Naive thymus-derived CD4-positive, alpha-beta T cell (primary cell): ENCODE data around the gene SCN2A. TPM values are rescaled to one million over a fixed set of nuclear protein-coding genes. Genes with fewer than 3 reads are reported as not detected.
A peak's percentile ranks its signal among the peaks of the same experiment; 100 is the strongest.

Experiments
- ATAC-seq: fragments of 150-1000 bp; cut with Tn5 transposase; 2 replicates; pipeline ENCODE4 v1.10.0; 2021; ENCODE audit warnings: mild to moderate bottlenecking, moderate library complexity
- CTCF ChIA-PET: fragments of 350-600 bp; sonication (Branson Sonifier 250); formaldehyde crosslinking; loops from one replicate; lab custom pipeline; 2021; ENCODE audit warnings: antibody characterized with exemption; lab: Charles Lee
- POLR2A ChIA-PET: fragments of 350-600 bp; sonication (Branson Sonifier 250); formaldehyde crosslinking; loops from one replicate; lab custom pipeline; 2021; ENCODE audit warnings: antibody characterized with exemption, inconsistent platforms; lab: Charles Lee
- DNase-seq, 9 donors: peaks; one replicate each; pipeline versions ENCODE4 v3.0.0 to v3.0.0-alpha.2; 2020 to 2022; ENCODE audit warnings: mixed read lengths in 1 of 9
- H3K27ac ChIP-seq: one replicate; pipeline ENCODE4 v1.7.0; 2013; ENCODE audit warnings: mild to moderate bottlenecking, low read depth, low read length, moderate library complexity
- H3K27me3 ChIP-seq, 2 donors: one replicate each; pipeline ENCODE4 v1.7.0; 2013; ENCODE audit warnings: low read length in 2 of 2, mild to moderate bottlenecking in 2 of 2, moderate library complexity in 2 of 2; ENCODE audit not compliant: control insufficient read depth in 2 of 2, insufficient read depth in 2 of 2
- H3K36me3 ChIP-seq, 3 experiments: 1 replicate in 2 of 3; 2 replicates in 1 of 3; pipeline ENCODE4 v1.7.0; 2013; ENCODE audit warnings: low read length in 3 of 3, mild to moderate bottlenecking in 3 of 3, moderate library complexity in 1 of 3; ENCODE audit not compliant: insufficient read depth in 3 of 3, control insufficient read depth in 2 of 3
- H3K4me1 ChIP-seq, 2 donors: one replicate each; pipeline ENCODE4 v1.7.0; 2013; ENCODE audit warnings: low read length in 2 of 2, mild to moderate bottlenecking in 2 of 2, moderate library complexity in 1 of 2; ENCODE audit not compliant: control insufficient read depth in 2 of 2, insufficient read depth in 2 of 2
- H3K4me3 ChIP-seq: 2 replicates; pipeline ENCODE4 v1.7.0; 2013; ENCODE audit warnings: mild to moderate bottlenecking, low read length
- H3K9me3 ChIP-seq, 3 experiments: 1 replicate in 2 of 3; 2 replicates in 1 of 3; pipeline ENCODE4 v1.7.0; 2013; ENCODE audit warnings: low read length in 3 of 3; ENCODE audit not compliant: control insufficient read depth in 2 of 3
- H3K27ac Mint-ChIP-seq, 9 donors: one replicate each; pipeline ENCODE4 v1.8.0; 2020 to 2022; ENCODE audit warnings: mixed read lengths in 9 of 9, mild to moderate bottlenecking in 8 of 9, moderate library complexity in 5 of 9, inconsistent platforms in 2 of 9
- H3K27me3 Mint-ChIP-seq, 5 donors: one replicate each; pipeline ENCODE4 v1.8.0; 2021 to 2022; ENCODE audit warnings: mixed read lengths in 5 of 5, mild to moderate bottlenecking in 1 of 5
- H3K36me3 Mint-ChIP-seq, 5 donors: one replicate each; pipeline ENCODE4 v1.8.0; 2020 to 2022; ENCODE audit warnings: mixed read lengths in 5 of 5, mild to moderate bottlenecking in 3 of 5, inconsistent platforms in 1 of 5
- H3K4me1 Mint-ChIP-seq, 7 donors: one replicate each; pipeline ENCODE4 v1.8.0; 2020 to 2022; ENCODE audit warnings: mixed read lengths in 7 of 7, mild to moderate bottlenecking in 3 of 7, inconsistent platforms in 1 of 7
- H3K4me3 Mint-ChIP-seq, 10 donors: one replicate each; pipeline ENCODE4 v1.8.0; 2020 to 2022; ENCODE audit warnings: mild to moderate bottlenecking in 10 of 10, mixed read lengths in 10 of 10, moderate library complexity in 6 of 10, inconsistent platforms in 2 of 10
- H3K9me3 Mint-ChIP-seq, 11 donors: one replicate each; pipeline ENCODE4 v1.8.0; 2020 to 2022; ENCODE audit warnings: mixed read lengths in 11 of 11, mild to moderate bottlenecking in 4 of 11, inconsistent platforms in 1 of 11, moderate library complexity in 1 of 11
- intact Hi-C, 2 donors: fragments of 100-400 bp; cut with micrococcal nuclease; formaldehyde crosslinking; loops; one replicate each; pipeline ENCODE4 v1.15.1; 2023
- polyA plus RNA-seq, 2 donors: library from polyadenylated mRNA; unstranded; fragments of 300-500 nt; fragmentation: Illumina TruSeq; gene quantifications; one replicate each; pipeline ENCODE4 v1.2.3, GENCODE V29; 2021
- total RNA-seq, 6 experiments: library from RNA in 5 of 6; stranded (reverse) in 5 of 6; gene quantifications; 1 replicate in 5 of 6; 2 replicates in 1 of 6; pipeline ENCODE4 v1.2.3 and lab custom pipeline; 2021 to 2026

Gene SCN2A
- total and polyA plus RNA-seq, 7 experiments from 2014 or later = not detected

DNA sequence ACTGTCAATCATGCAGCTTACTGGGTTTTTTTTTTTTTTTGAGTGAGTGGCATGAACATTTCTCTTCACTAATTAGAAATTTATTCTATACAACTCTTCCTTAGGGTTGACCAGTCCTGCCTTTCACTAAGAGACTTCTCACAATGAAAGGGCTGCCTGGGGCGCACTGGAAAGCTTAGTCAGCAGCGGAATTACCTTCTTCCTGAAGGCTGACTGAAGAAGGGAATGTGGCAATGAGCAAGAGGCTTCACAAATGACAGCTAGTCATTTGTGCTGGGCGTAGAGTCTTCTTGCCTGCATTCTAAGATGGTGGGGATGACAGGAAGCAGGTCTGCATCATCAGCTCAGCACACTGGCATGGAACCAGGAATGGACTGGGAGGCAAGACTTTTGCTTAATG, 19.7 kb upstream of the SCN2A start:
- no peak for ATAC-seq

DNA sequence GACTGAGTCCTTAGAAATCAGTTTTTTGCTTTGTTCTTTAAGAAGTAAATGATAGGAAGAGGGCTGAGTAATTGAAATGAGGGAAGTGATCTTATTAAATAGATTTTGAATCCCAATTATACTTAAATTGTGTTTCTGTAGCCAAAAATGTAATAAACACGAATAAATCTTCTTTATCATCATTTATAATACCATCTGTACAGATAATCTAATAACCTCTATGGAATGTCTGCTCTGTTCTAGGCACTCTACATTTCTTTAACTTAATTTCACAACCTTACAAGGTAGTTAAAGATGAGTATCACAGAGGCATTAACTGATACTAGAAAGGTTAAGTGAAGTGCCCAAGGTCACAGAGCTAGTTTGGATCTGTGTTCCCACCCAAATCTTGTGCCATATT, 14.3 kb upstream of the SCN2A start:
- Mint-ChIP-seq H3K27me3 (peaks cover 0 to 4% (median 0%) of the 10 kb centered on the region in 5 donors), H3K4me1 (no peaks in the 10 kb centered on the region), H3K9me3 (peaks cover 0 to 2% (median 0%) of the 10 kb centered on the region in 11 donors), H3K36me3 (no peaks in the 10 kb centered on the region), H3K27ac (no peak overlapping the region), H3K4me3 (no peak overlapping the region)
- Histone ChIP-seq H3K4me1 (no peaks in the 10 kb centered on the region), H3K27ac (no peak overlapping the region), H3K4me3 (no peak overlapping the region), H3K36me3 (no peaks in the 10 kb centered on the region), H3K27me3 (no peaks in the 10 kb centered on the region), H3K9me3 (no peaks in the 10 kb centered on the region)
- intact Hi-C loops = no loop called here
- ChIA-PET POLR2A (no interaction called here), CTCF (no interaction called here)
- ATAC-seq (no peak), DNase-seq (no peak)

More for the DNA sequence above, 19.7 kb upstream of the SCN2A start:
- no peaks in the 10 kb centered on the region for H3K4me1 Mint-ChIP-seq
- Histone ChIP-seq H3K27me3 (no peaks in the 10 kb centered on the region), H3K27ac (no peak overlapping the region), H3K9me3 (no peaks in the 10 kb centered on the region), H3K4me1 (no peaks in the 10 kb centered on the region), H3K4me3 (no peak overlapping the region), H3K36me3 (no peaks in the 10 kb centered on the region)
- H3K36me3 Mint-ChIP-seq = no peaks in the 10 kb centered on the region
- POLR2A ChIA-PET = no interaction called here
- intact Hi-C loops = no loop called here
- H3K9me3 Mint-ChIP-seq = peaks cover 0 to 8% (median 0%) of the 10 kb centered on the region in 11 donors
- no peak for DNase-seq
- no peak overlapping the region for H3K27ac Mint-ChIP-seq
- no peak overlapping the region for H3K4me3 Mint-ChIP-seq
- CTCF ChIA-PET = no interaction called here
- peaks cover 0 to 6% (median under 1%) of the 10 kb centered on the region in 5 donors for H3K27me3 Mint-ChIP-seq

- no peaks in the 10 kb centered on the region for H3K9me3 ChIP-seq
- Mint-ChIP-seq H3K9me3 (peaks cover 0 to 2% (median 0%) of the 10 kb centered on the region in 11 donors), H3K27ac (no peak overlapping the region), H3K4me3 (no peak overlapping the region), H3K27me3 (peaks cover 0 to 12% (median 0%) of the 10 kb centered on the region in 5 donors), H3K36me3 (no peaks in the 10 kb centered on the region), H3K4me1 (no peaks in the 10 kb centered on the region)
- ChIA-PET CTCF (no interaction called here), POLR2A (no interaction called here)
- H3K27ac ChIP-seq = no peak overlapping the region
- H3K36me3 ChIP-seq = no peaks in the 10 kb centered on the region
- ATAC-seq (no peak), DNase-seq (no peak)
- no peak overlapping the region for H3K4me3 ChIP-seq
- H3K27me3 ChIP-seq = no peaks in the 10 kb centered on the region
- no peaks in the 10 kb centered on the region for H3K4me1 ChIP-seq
- intact Hi-C loops = no loop called here
Measured at GRCh38 chr2:165227571-165227970, 11.6 kb upstream of the SCN2A start.

DNA sequence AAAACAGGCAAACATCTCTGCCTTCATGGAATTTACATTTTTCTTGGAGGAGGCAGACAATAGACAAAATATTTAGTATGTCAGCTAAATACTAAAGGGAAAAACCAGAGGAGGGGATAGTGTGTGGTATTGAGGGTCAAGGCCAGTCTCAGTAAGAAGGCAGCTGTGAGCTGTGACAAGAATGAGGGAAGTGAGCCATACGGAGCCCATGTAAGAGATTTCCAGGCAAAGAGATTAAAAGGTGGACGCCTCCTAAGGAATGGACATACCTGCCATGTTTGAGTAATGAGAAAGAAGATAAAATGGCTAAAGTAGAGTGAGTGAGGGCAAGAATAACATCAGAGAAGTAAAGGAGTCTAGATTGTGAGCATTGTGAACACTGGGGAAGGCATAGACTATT, 2.2 kb upstream of the SCN2A start:
- CTCF ChIA-PET = no interaction called here

DNA sequence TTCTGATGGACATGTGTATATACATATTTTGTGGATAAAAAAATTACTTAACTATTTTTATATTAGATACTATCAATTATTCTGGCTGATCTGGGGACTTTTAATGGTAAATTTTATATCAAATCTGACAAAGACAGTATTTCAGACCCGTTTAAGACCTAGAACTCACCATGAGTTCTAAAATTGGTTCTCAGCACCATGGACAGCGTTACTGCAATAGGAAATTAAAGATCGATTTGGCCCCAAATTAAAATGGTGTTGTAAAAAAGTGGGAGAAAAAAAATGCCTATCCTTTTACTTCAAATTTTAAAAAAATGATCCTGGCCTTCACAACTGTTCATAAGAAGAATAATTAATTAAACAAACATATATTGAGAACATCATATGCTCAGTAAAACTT, 919 bp upstream of the SCN2A start:
- ATAC-seq (no peak), DNase-seq (peak in 2 of 9 donors; percentile 1 to 14)
- Histone ChIP-seq H3K4me3 (no peak overlapping the region), H3K36me3 (no peaks in the 10 kb centered on the region), H3K27ac (no peak overlapping the region), H3K9me3 (no peaks in the 10 kb centered on the region), H3K4me1 (no peaks in the 10 kb centered on the region), H3K27me3 (peaks cover 0 to 3% of the 10 kb centered on the region in 2 donors)
- no peak overlapping the region for H3K27ac Mint-ChIP-seq
- ChIA-PET POLR2A (no interaction called here), CTCF (interaction anchor here (2.1 kb wide), 1 partner anchor 11 kb away, joined by 5 read pairs; no protein-coding TSS in a partner anchor)
- H3K27me3 Mint-ChIP-seq = peaks cover 0 to 9% (median 0%) of the 10 kb centered on the region in 5 donors
- H3K9me3 Mint-ChIP-seq = peaks cover 0 to 7% (median 0%) of the 10 kb centered on the region in 11 donors
- H3K4me3 Mint-ChIP-seq = no peak overlapping the region
- no peaks in the 10 kb centered on the region for H3K36me3 Mint-ChIP-seq
- no peaks in the 10 kb centered on the region for H3K4me1 Mint-ChIP-seq
- intact Hi-C loops = loop anchor here in 1 of 2 donors (5.0 to 10.0 kb wide), 2 partner anchors 557 to 634 kb away; partner anchors contain the start of gene GALNT3

More for the DNA sequence above, 2.2 kb upstream of the SCN2A start:
- Histone ChIP-seq H3K36me3 (no peaks in the 10 kb centered on the region), H3K4me1 (no peaks in the 10 kb centered on the region), H3K27ac (no peak overlapping the region), H3K9me3 (no peaks in the 10 kb centered on the region), H3K27me3 (peaks cover 0 to 3% of the 10 kb centered on the region in 2 donors), H3K4me3 (no peak overlapping the region)
- POLR2A ChIA-PET = no interaction called here
- no peaks in the 10 kb centered on the region for H3K36me3 Mint-ChIP-seq
- intact Hi-C loops = loop anchor here in 1 of 2 donors (5.0 to 10.0 kb wide), 2 partner anchors 558 to 635 kb away; partner anchors contain the start of gene GALNT3
- ATAC-seq (no peak), DNase-seq (no peak)
- H3K4me3 Mint-ChIP-seq = no peak overlapping the region
- H3K9me3 Mint-ChIP-seq = peaks cover 0 to 7% (median 0%) of the 10 kb centered on the region in 11 donors
- no peak overlapping the region for H3K27ac Mint-ChIP-seq
- no peaks in the 10 kb centered on the region for H3K4me1 Mint-ChIP-seq
- H3K27me3 Mint-ChIP-seq = peaks cover 0 to 10% (median 0%) of the 10 kb centered on the region in 5 donors

DNA sequence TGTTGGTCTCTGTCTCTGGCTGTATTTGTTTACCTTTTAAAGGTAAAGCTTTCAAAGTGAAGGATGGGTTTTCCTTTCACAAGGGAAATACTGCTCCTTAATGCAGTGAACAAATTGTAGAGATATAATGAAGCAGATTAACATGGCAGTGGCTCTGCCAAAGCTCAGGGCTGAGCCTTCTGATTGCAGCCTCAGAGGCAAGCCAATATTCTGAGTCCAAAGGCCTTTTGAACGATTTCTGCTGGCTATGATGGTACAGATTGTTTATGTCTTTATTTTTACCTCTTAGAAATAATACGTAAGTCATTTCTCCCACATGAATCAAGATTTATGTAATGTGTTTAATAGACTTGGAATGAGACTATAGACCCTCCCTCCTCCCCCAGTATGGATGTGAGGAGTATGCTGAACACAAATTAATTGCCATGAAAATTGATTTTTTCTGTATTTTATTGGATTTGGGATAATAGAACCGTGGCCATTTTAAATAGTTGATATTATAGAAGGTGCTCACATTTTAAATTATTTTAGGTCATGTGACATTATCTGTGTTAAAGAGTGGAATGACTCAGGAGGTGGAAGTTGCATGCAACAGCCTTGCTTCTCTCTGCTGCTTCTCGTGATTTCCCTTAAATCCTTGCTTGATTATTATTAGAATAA, 772 bp downstream of the SCN2A start:
- H3K9me3 ChIP-seq = no peaks in the 10 kb centered on the region
- no peaks in the 10 kb centered on the region for H3K4me1 ChIP-seq
- no peaks in the 10 kb centered on the region for H3K36me3 ChIP-seq
- Mint-ChIP-seq H3K4me3 (no peak overlapping the region), H3K4me1 (no peaks in the 10 kb centered on the region), H3K36me3 (no peaks in the 10 kb centered on the region), H3K27me3 (peaks cover 0 to 9% (median 0%) of the 10 kb centered on the region in 5 donors), H3K27ac (no peak overlapping the region), H3K9me3 (peaks cover 0 to 7% (median 0%) of the 10 kb centered on the region in 11 donors)
- H3K27ac ChIP-seq = no peak overlapping the region
- CTCF ChIA-PET = interaction anchor here (0.7 to 2.1 kb wide), 2 partner anchors 10 to 49 kb away, joined by 3 to 5 read pairs; no protein-coding TSS in a partner anchor
- POLR2A ChIA-PET = no interaction called here
- ATAC-seq = no peak
- no peak overlapping the region for H3K4me3 ChIP-seq
- DNase-seq = no peak
- intact Hi-C loops = loop anchor here (1.0 to 10.0 kb wide), 3 partner anchors 53 to 632 kb away; partner anchors contain the start of gene GALNT3 (in 1 of the 2)
- H3K27me3 ChIP-seq = no peaks in the 10 kb centered on the region
